ENCODE data around the gene PACRG. TPM values are rescaled to one million over a fixed set of nuclear protein-coding genes. Genes with fewer than 3 reads are reported as not detected.

The PACRG gene
- total and polyA plus RNA-seq, 2 of the 4 experiments (the other 2 are of a cell fraction): not detected

- H4K5ac ChIP-seq (ENCODE audit: low read depth, low read length): no peak overlapping the region
- ATAC-seq (ENCODE audit: low read depth) (no peak), DNase-seq (no peak)
- H3K18ac ChIP-seq (ENCODE audit: low read depth, low read length): no peak overlapping the region
- TF ChIP-seq FOS (IDR thresholded peaks at IDR 0.05; ENCODE audit: low read depth, low read length): no peak
- no peak for TF ChIP-seq NFE2L2 (IDR thresholded peaks at IDR 0.05; ENCODE audit: low read depth, low read length)
- no peak for TF ChIP-seq MXI1 (IDR thresholded peaks at IDR 0.05; ENCODE audit: borderline replicate concordance, low read depth, low read length)
- TF ChIP-seq CHD1 (IDR thresholded peaks at IDR 0.05; ENCODE audit: low read depth, low read length): no peak
- TF ChIP-seq, protein P1, sequence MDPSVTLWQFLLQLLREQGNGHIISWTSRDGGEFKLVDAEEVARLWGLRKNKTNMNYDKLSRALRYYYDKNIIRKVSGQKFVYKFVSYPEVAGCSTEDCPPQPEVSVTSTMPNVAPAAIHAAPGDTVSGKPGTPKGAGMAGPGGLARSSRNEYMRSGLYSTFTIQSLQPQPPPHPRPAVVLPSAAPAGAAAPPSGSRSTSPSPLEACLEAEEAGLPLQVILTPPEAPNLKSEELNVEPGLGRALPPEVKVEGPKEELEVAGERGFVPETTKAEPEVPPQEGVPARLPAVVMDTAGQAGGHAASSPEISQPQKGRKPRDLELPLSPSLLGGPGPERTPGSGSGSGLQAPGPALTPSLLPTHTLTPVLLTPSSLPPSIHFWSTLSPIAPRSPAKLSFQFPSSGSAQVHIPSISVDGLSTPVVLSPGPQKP (IDR thresholded peaks at IDR 0.05; ENCODE audit: borderline replicate concordance, low read depth, low read length): no peak
- TF ChIP-seq RAD21 (IDR thresholded peaks at IDR 0.05; ENCODE audit: low read length): no peak
- no peak for TF ChIP-seq SMC3 (IDR thresholded peaks at IDR 0.05; ENCODE audit: low read depth, low read length)
- TF ChIP-seq BHLHE40 (IDR thresholded peaks at IDR 0.05; ENCODE audit: low read depth, low read length): no peak
- no peak for TF ChIP-seq RFX5 (IDR thresholded peaks at IDR 0.05; ENCODE audit: low read depth, low read length)
- TF ChIP-seq MAZ (IDR thresholded peaks at IDR 0.05; ENCODE audit: borderline replicate concordance, low read depth, low read length): no peak
- no peak for TF ChIP-seq CTCF (conservative IDR thresholded peaks at IDR 0.05; ENCODE audit: low read depth, low read length)
- TF ChIP-seq MAFK (IDR thresholded peaks at IDR 0.05; ENCODE audit: low read depth, low read length): no peak
- TF ChIP-seq RCOR1 (IDR thresholded peaks at IDR 0.05; ENCODE audit: insufficient replicate concordance, low read length): no peak
- TF ChIP-seq CEBPB (IDR thresholded peaks at IDR 0.05; ENCODE audit: low read depth, low read length): no peak
- TF ChIP-seq USF2 (IDR thresholded peaks at IDR 0.05; ENCODE audit: low read depth, low read length): no peak
- no peak for TF ChIP-seq POLR2A (IDR thresholded peaks at IDR 0.05; ENCODE audit: low read depth, low read length)
- in situ Hi-C loops (cut with MboI; ENCODE audit: low sequenced_read_pairs) (no loop called here), intact Hi-C loops (cut with micrococcal nuclease) (no loop called here), dilution Hi-C loops (cut with HindIII; ENCODE audit: low sequenced_read_pairs, unreplicated experiment) (no loop called here)
- no peak overlapping the region for H4K8ac ChIP-seq (ENCODE audit: low read depth in 2 of 2, low read length in 2 of 2)
- WGBS, 2 experiments (ENCODE audit: extremely low coverage in 2 of 2, insufficient read length in 1 of 2): no CpG with 5 or more reads among the region's 4 CpGs
- no peak overlapping the region for H2AK5ac ChIP-seq (ENCODE audit: low read depth, low read length)
- no peak overlapping the region for H2AFZ ChIP-seq (replicated peaks; ENCODE audit: low read length, poor library complexity)
- peaks cover 31% of the 10 kb centered on the region for H3K9me3 ChIP-seq (ENCODE audit: control insufficient read depth, insufficient read depth, low read length)
- POLR2A ChIA-PET (ENCODE audit: unreplicated experiment): no interaction called here
- H3K14ac ChIP-seq (replicated peaks; ENCODE audit: low read depth, low read length): no peak overlapping the region
- no peak overlapping the region for H2BK20ac ChIP-seq (ENCODE audit: low read depth, low read length)
- no peak overlapping the region for H3K27ac ChIP-seq (ENCODE audit: insufficient read depth, low read length)
- no peaks in the 10 kb centered on the region for H3K4me1 ChIP-seq (ENCODE audit: control insufficient read depth, insufficient read depth, low read length)
- no peak overlapping the region for H3K4ac ChIP-seq (ENCODE audit: low read depth, low read length)
- no peak overlapping the region for H2AK9ac ChIP-seq (replicated peaks; ENCODE audit: low read depth, low read length, poor library complexity)
- no peak overlapping the region for H4K91ac ChIP-seq (ENCODE audit: insufficient read depth, low read depth, low read length)
- CTCF ChIA-PET: no interaction called here
- no peak overlapping the region for H2BK120ac ChIP-seq (ENCODE audit: low read depth, low read length)
- no peak overlapping the region for H2BK15ac ChIP-seq (ENCODE audit: low read depth, low read length)
- no TSS peak for BruUV-seq (replicated peaks)
- H2BK5ac ChIP-seq (ENCODE audit: low read depth, low read length, poor library complexity, severe bottlenecking): no peak overlapping the region
- H3K9me1 ChIP-seq (ENCODE audit: insufficient read depth, low read length): no peaks in the 10 kb centered on the region
- no peak overlapping the region for H3K56ac ChIP-seq (ENCODE audit: extremely low read depth, insufficient read depth, low read length)
- no peak overlapping the region for H3K9ac ChIP-seq (ENCODE audit: low read depth, low read length)
- H3K79me1 ChIP-seq (ENCODE audit: low read depth in 1 of 2, low read length in 2 of 2): no peaks in the 10 kb centered on the region
- no peak overlapping the region for H3K23ac ChIP-seq (ENCODE audit: low read depth, low read length)
- no peaks in the 10 kb centered on the region for H4K20me1 ChIP-seq (ENCODE audit: insufficient read depth, low read length)
- H3K4me3 ChIP-seq (ENCODE audit: insufficient read depth, low read depth, low read length): no peak overlapping the region
- no peaks in the 10 kb centered on the region for H3K36me3 ChIP-seq (ENCODE audit: control insufficient read depth, insufficient read depth, low read length)
- no peaks in the 10 kb centered on the region for H3K27me3 ChIP-seq (ENCODE audit: control insufficient read depth, insufficient read depth, low read length)
- no peak overlapping the region for H3K4me2 ChIP-seq (ENCODE audit: low read depth, low read length)
Observed at GRCh38 chr6:163261361-163261760, 533.6 kb downstream of the PACRG start.
